ENCODE data around the gene ATF4.

Gene ATF4

GRCh38 chr22:39535831-39536449 is 15.6 kb downstream of the ATF4 start:
- H3K27ac Mint-ChIP-seq: no peak overlapping the region

GRCh38 chr22:39536711-39537110 is 16.3 kb downstream of the ATF4 start:
- H3K27me3 Mint-ChIP-seq (ENCODE audit: low read depth): peaks cover 3% of the 10 kb centered on the region
- no peak for TF ChIP-seq CTCF (IDR thresholded peaks at IDR 0.05; ENCODE audit: unreplicated experiment in 3 of 3)
- H3K4me1 Mint-ChIP-seq: peaks cover 10% of the 10 kb centered on the region
- H3K4me3 Mint-ChIP-seq: no peak overlapping the region
- no peaks in the 10 kb centered on the region for H3K9me3 Mint-ChIP-seq
- no peaks in the 10 kb centered on the region for H3K36me3 Mint-ChIP-seq (ENCODE audit: low read depth)
- H3K27ac Mint-ChIP-seq: no peak overlapping the region

More at GRCh38 chr22:39535831-39536449, 15.6 kb downstream of the ATF4 start:
- TF ChIP-seq CTCF (IDR thresholded peaks at IDR 0.05; ENCODE audit: unreplicated experiment in 3 of 3): no peak
- peaks cover 3% of the 10 kb centered on the region for H3K27me3 Mint-ChIP-seq (ENCODE audit: low read depth)
- H3K36me3 Mint-ChIP-seq (ENCODE audit: low read depth): peaks cover 4% of the 10 kb centered on the region
- H3K9me3 Mint-ChIP-seq: no peaks in the 10 kb centered on the region
- peaks cover 18% of the 10 kb centered on the region for H3K4me1 Mint-ChIP-seq
- H3K4me3 Mint-ChIP-seq: no peak overlapping the region

- TF ChIP-seq CTCF (IDR thresholded peaks at IDR 0.05; ENCODE audit: unreplicated experiment in 3 of 3): no peak
- H3K4me1 Mint-ChIP-seq: no peaks in the 10 kb centered on the region
- no peaks in the 10 kb centered on the region for H3K9me3 Mint-ChIP-seq
- no peaks in the 10 kb centered on the region for H3K36me3 Mint-ChIP-seq (ENCODE audit: low read depth)
- no peak overlapping the region for H3K4me3 Mint-ChIP-seq
- peaks cover 5% of the 10 kb centered on the region for H3K27me3 Mint-ChIP-seq (ENCODE audit: low read depth)
- H3K27ac Mint-ChIP-seq: no peak overlapping the region
Observed at GRCh38 chr22:39537975-39538374, 17.6 kb downstream of the ATF4 start.

- no peak overlapping the region for H3K27ac Mint-ChIP-seq
- H3K36me3 Mint-ChIP-seq (ENCODE audit: low read depth): no peaks in the 10 kb centered on the region
- H3K4me1 Mint-ChIP-seq: no peaks in the 10 kb centered on the region
- H3K27me3 Mint-ChIP-seq (ENCODE audit: low read depth): peaks cover 44% of the 10 kb centered on the region
- TF ChIP-seq CTCF (IDR thresholded peaks at IDR 0.05; ENCODE audit: unreplicated experiment in 3 of 3): peak in 1 of 3 experiments; percentile 49
- H3K9me3 Mint-ChIP-seq: no peaks in the 10 kb centered on the region
- H3K4me3 Mint-ChIP-seq: no peak overlapping the region
Observed at GRCh38 chr22:39543095-39543494, 22.7 kb downstream of the ATF4 start.

GRCh38 chr22:39545386-39546365 is 25.3 kb downstream of the ATF4 start:
- Mint-ChIP-seq H3K4me3 (no peak overlapping the region), H3K4me1 (no peaks in the 10 kb centered on the region), H3K27ac (no peak overlapping the region), H3K36me3 (ENCODE audit: low read depth) (no peaks in the 10 kb centered on the region), H3K9me3 (no peaks in the 10 kb centered on the region), H3K27me3 (ENCODE audit: low read depth) (peaks cover 60% of the 10 kb centered on the region)
- TF ChIP-seq CTCF (IDR thresholded peaks at IDR 0.05; ENCODE audit: unreplicated experiment in 3 of 3): no peak

Measured in nephron (organoid).